NT2/D1 (cell line): Measurements from ENCODE around the gene TLN1.

Experiments
- DNase-seq: peaks from one replicate; pipeline ENCODE4 v3.0.0-alpha.2; 2011; ENCODE audit warnings: low read depth, low spot score
- H3K27me3 ChIP-seq: 2 replicates; pipeline ENCODE4 v1.6.0; 2011; ENCODE audit warnings: mild to moderate bottlenecking; ENCODE audit not compliant: insufficient read length, insufficient read depth
- H3K36me3 ChIP-seq: 2 replicates; pipeline ENCODE4 v1.6.1; 2011; ENCODE audit warnings: mild to moderate bottlenecking, low read length, mixed read lengths; ENCODE audit not compliant: insufficient read depth, insufficient read length
- H3K4me1 ChIP-seq: 2 replicates; pipeline ENCODE4 v1.5.1; 2011; ENCODE audit not compliant: insufficient read depth, insufficient read length
- H3K4me3 ChIP-seq: 2 replicates; pipeline ENCODE4 v1.5.1; 2011; ENCODE audit warnings: low read depth; ENCODE audit not compliant: insufficient read length
- H3K9ac ChIP-seq: 2 replicates; pipeline ENCODE4 v1.6.0; 2011; ENCODE audit warnings: low read depth; ENCODE audit not compliant: insufficient read length
- H3K9me3 ChIP-seq: 2 replicates; pipeline ENCODE4 v1.5.1; 2011; ENCODE audit warnings: mild to moderate bottlenecking, low read length; ENCODE audit not compliant: insufficient read depth
- SUZ12 ChIP-seq: IDR thresholded peaks from 2 replicates; pipeline ENCODE4 v1.6.1; 2011; ENCODE audit not compliant: insufficient read length, insufficient read depth; ENCODE audit errors: extremely low read depth
- YY1 ChIP-seq: IDR thresholded peaks from 2 replicates; pipeline ENCODE4 v1.6.1; 2011; ENCODE audit not compliant: insufficient read length, insufficient read depth
- ZNF274 ChIP-seq: IDR thresholded peaks from 2 replicates; pipeline ENCODE4 v1.6.1; 2011; ENCODE audit warnings: mild to moderate bottlenecking, low read depth, low read length

The TLN1 gene

GRCh38 chr9:35758475-35759050, 26.6 kb upstream of the TLN1 start:
- no peak overlapping the region for H3K4me3 ChIP-seq
- no peaks in the 10 kb centered on the region for H3K27me3 ChIP-seq
- peaks cover 10% of the 10 kb centered on the region for H3K4me1 ChIP-seq
- DNase-seq = no peak
- H3K36me3 ChIP-seq = peaks cover 17% of the 10 kb centered on the region
- no peak overlapping the region for H3K9ac ChIP-seq
- TF ChIP-seq ZNF274 (no peak), YY1 (no peak), SUZ12 (no peak)
- no peaks in the 10 kb centered on the region for H3K9me3 ChIP-seq

- Histone ChIP-seq H3K9me3 (no peaks in the 10 kb centered on the region), H3K4me3 (peak overlapping the region; percentile 60), H3K4me1 (peaks cover 10% of the 10 kb centered on the region), H3K9ac (no peak overlapping the region), H3K27me3 (no peaks in the 10 kb centered on the region), H3K36me3 (peaks cover 24% of the 10 kb centered on the region)
- no peak for TF ChIP-seq SUZ12
- DNase-seq = no peak
These were observed 25.9 kb upstream of the TLN1 start for GRCh38 chr9:35757892-35758275.

- H3K4me3 ChIP-seq = peak overlapping the region; percentile 60
- peak; percentile 30 for DNase-seq
- H3K27me3 ChIP-seq = no peaks in the 10 kb centered on the region
- peaks cover 10% of the 10 kb centered on the region for H3K4me1 ChIP-seq
- peak overlapping the region; percentile 86 for H3K9ac ChIP-seq
- H3K36me3 ChIP-seq = peaks cover 29% of the 10 kb centered on the region
- TF ChIP-seq ZNF274 = no peak
- TF ChIP-seq YY1 = no peak
- no peak for TF ChIP-seq SUZ12
- no peaks in the 10 kb centered on the region for H3K9me3 ChIP-seq
These were observed 25.4 kb upstream of the TLN1 start for GRCh38 chr9:35757226-35757891.

- peak overlapping the region; percentile 60 for H3K4me3 ChIP-seq
- no peak for TF ChIP-seq ZNF274
- no peak for TF ChIP-seq YY1
- TF ChIP-seq SUZ12 = no peak
- peak overlapping the region; percentile 86 for H3K9ac ChIP-seq
- peaks cover 10% of the 10 kb centered on the region for H3K4me1 ChIP-seq
- peak; percentile 58 for DNase-seq
- H3K27me3 ChIP-seq = no peaks in the 10 kb centered on the region
- no peaks in the 10 kb centered on the region for H3K9me3 ChIP-seq
- peaks cover 37% of the 10 kb centered on the region for H3K36me3 ChIP-seq
These were observed 24.6 kb upstream of the TLN1 start for GRCh38 chr9:35756275-35757225.

- no peak for DNase-seq
- Histone ChIP-seq H3K9me3 (no peaks in the 10 kb centered on the region), H3K4me3 (no peak overlapping the region), H3K9ac (no peak overlapping the region), H3K36me3 (peaks cover 52% of the 10 kb centered on the region), H3K27me3 (no peaks in the 10 kb centered on the region), H3K4me1 (peaks cover 12% of the 10 kb centered on the region)
- TF ChIP-seq ZNF274 (no peak), SUZ12 (no peak), YY1 (no peak)
These were observed 23.1 kb upstream of the TLN1 start for GRCh38 chr9:35755071-35755470.

- H3K36me3 ChIP-seq = peaks cover 52% of the 10 kb centered on the region
These were observed 22.3 kb upstream of the TLN1 start, which contains the start of gene MSMP for GRCh38 chr9:35754264-35754663. MSMP (minus strand) TSS chr9:35754276; CDS start chr9:35754129, 147 bp downstream.

GRCh38 chr9:35753466-35753865, 21.5 kb upstream of the TLN1 start:
- peaks cover 52% of the 10 kb centered on the region for H3K36me3 ChIP-seq
- DNase-seq = no peak
- peaks cover 15% of the 10 kb centered on the region for H3K4me1 ChIP-seq
- no peaks in the 10 kb centered on the region for H3K27me3 ChIP-seq
- no peak overlapping the region for H3K9ac ChIP-seq
- TF ChIP-seq YY1 = no peak
- no peak for TF ChIP-seq SUZ12
- TF ChIP-seq ZNF274 = no peak
- no peaks in the 10 kb centered on the region for H3K9me3 ChIP-seq
- H3K4me3 ChIP-seq = no peak overlapping the region

More at GRCh38 chr9:35754264-35754663, 22.3 kb upstream of the TLN1 start, which contains the start of gene MSMP:
- H3K9ac ChIP-seq = no peak within 1 kb of the TSS
- TF ChIP-seq ZNF274 = no peak
- no peak for TF ChIP-seq SUZ12
- no peak for TF ChIP-seq YY1
- DNase-seq = no peak
- no peak within 1 kb of the TSS for H3K4me3 ChIP-seq
- peaks cover 15% of the 10 kb centered on the region for H3K4me1 ChIP-seq
- no peaks in the 10 kb centered on the region for H3K27me3 ChIP-seq
- H3K9me3 ChIP-seq = no peaks in the 10 kb centered on the region
